Stimulated activated CD4-positive, alpha-beta T cell treated with anti-CD3 and anti-CD28 coated beads, Interleukin-4, amount 100 ng/mL, for 4 hours (primary cell): ENCODE data around the gene ATG10.
"Not testable (repeated sequence)": the region's sequence is repeated elsewhere in the genome, so short reads cannot be mapped to it uniquely, and the experiment has no call there.

ENCODE experiments used
- DNase-seq, 2 experiments: peaks; one replicate each; pipeline ENCODE4 v3.0.0-alpha.2; 2020

Gene ATG10

GRCh38 chr5:82058710-82059109, 86.9 kb downstream of the ATG10 start:
- DNase-seq: no peak

- DNase-seq: no peak
Observed at GRCh38 chr5:82066791-82067190, 95.0 kb downstream of the ATG10 start.

- DNase-seq: not testable (repeated sequence)
Observed at GRCh38 chr5:82068042-82068441, 96.2 kb downstream of the ATG10 start.

- DNase-seq: no peak
Observed at GRCh38 chr5:82068723-82069122, 96.9 kb downstream of the ATG10 start.

- no peak for DNase-seq
Observed at GRCh38 chr5:82072138-82072537, 100.3 kb downstream of the ATG10 start.

- no peak for DNase-seq
Observed at GRCh38 chr5:82073179-82073578, 101.4 kb downstream of the ATG10 start.

- DNase-seq: no peak
Observed at GRCh38 chr5:82074950-82075349, 103.1 kb downstream of the ATG10 start.

- no peak for DNase-seq
Observed at GRCh38 chr5:82077496-82077895, 105.7 kb downstream of the ATG10 start.

GRCh38 chr5:82091617-82092016, 119.8 kb downstream of the ATG10 start:
- DNase-seq: no peak

GRCh38 chr5:82095536-82095935, 123.7 kb downstream of the ATG10 start:
- no peak for DNase-seq

GRCh38 chr5:82096249-82096648, 124.4 kb downstream of the ATG10 start:
- DNase-seq: no peak

GRCh38 chr5:82100303-82101077, 128.7 kb downstream of the ATG10 start:
- DNase-seq: no peak

GRCh38 chr5:82104872-82105271, 133.0 kb downstream of the ATG10 start:
- DNase-seq: no peak

- no peak for DNase-seq
Observed at GRCh38 chr5:82105457-82105856, 133.6 kb downstream of the ATG10 start.

- DNase-seq: no peak
Observed at GRCh38 chr5:82106207-82106606, 134.4 kb downstream of the ATG10 start.

- no peak for DNase-seq
Observed at GRCh38 chr5:82106756-82107155, 134.9 kb downstream of the ATG10 start.

GRCh38 chr5:82107267-82107666, 135.4 kb downstream of the ATG10 start:
- DNase-seq: no peak

GRCh38 chr5:82109013-82109412, 137.2 kb downstream of the ATG10 start:
- no peak for DNase-seq

- DNase-seq: not testable (repeated sequence)
Observed at GRCh38 chr5:82109915-82110314, 138.1 kb downstream of the ATG10 start.

GRCh38 chr5:82111191-82111590, 139.4 kb downstream of the ATG10 start:
- DNase-seq: no peak

GRCh38 chr5:82115858-82116257, 144.0 kb downstream of the ATG10 start:
- DNase-seq: no peak

- no peak for DNase-seq
Observed at GRCh38 chr5:82119889-82120288, 148.1 kb downstream of the ATG10 start.

GRCh38 chr5:82129723-82130285, 158.0 kb downstream of the ATG10 start:
- no peak for DNase-seq

GRCh38 chr5:82130602-82131001, 158.8 kb downstream of the ATG10 start:
- DNase-seq: no peak

- DNase-seq: no peak
Observed at GRCh38 chr5:82137205-82137604, 165.4 kb downstream of the ATG10 start.
